HG03378 (cell line): Measurements from ENCODE around the gene SERPIND1.

Experiments
- ATAC-seq: cut with Tn5 transposase; IDR thresholded peaks from one replicate; pipeline ENCODE4 v1.9.1; 2021; ENCODE audit warnings: mild to moderate bottlenecking, moderate library complexity; ENCODE audit not compliant: unreplicated experiment

Gene SERPIND1

GRCh38 chr22:20788627-20789344, 14.9 kb downstream of the SERPIND1 start:
- ATAC-seq = no peak

- ATAC-seq = no peak
Measured at GRCh38 chr22:20792221-20792965, 18.5 kb downstream of the SERPIND1 start.

DNA sequence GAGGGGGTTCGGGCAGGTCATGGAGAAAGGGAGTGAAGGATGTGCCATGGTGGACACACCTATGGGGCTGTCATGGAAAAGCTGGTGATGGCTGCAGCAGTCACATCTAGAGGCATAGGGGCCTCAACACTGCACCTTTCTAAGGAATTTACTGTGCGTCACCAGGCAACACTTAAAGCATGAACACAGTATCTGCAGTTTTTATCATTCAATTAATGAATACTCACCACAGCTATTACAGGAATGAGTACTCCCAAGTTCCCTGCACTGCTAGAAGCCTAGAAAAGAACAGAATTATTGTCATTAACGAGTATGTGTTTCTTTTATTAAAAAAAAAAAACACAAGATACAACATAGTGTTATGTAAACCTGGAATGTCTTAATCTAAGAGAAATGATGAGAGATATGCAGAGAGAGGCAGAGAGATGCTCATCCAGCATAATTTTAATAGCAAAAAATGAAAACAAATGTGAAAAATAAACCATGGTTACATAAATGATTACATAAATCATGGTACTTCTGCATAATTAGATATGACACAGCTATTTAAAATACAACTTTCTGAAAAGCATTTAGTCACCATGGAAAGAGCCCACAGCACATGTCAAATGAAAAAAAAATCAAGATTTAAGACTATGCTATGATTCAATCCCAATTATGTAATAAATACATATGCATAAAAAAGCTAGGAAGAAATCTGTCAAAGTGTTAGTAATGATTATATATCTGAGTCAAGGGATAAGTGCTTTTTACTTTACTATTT, 19.2 kb downstream of the SERPIND1 start:
- no peak for ATAC-seq

DNA sequence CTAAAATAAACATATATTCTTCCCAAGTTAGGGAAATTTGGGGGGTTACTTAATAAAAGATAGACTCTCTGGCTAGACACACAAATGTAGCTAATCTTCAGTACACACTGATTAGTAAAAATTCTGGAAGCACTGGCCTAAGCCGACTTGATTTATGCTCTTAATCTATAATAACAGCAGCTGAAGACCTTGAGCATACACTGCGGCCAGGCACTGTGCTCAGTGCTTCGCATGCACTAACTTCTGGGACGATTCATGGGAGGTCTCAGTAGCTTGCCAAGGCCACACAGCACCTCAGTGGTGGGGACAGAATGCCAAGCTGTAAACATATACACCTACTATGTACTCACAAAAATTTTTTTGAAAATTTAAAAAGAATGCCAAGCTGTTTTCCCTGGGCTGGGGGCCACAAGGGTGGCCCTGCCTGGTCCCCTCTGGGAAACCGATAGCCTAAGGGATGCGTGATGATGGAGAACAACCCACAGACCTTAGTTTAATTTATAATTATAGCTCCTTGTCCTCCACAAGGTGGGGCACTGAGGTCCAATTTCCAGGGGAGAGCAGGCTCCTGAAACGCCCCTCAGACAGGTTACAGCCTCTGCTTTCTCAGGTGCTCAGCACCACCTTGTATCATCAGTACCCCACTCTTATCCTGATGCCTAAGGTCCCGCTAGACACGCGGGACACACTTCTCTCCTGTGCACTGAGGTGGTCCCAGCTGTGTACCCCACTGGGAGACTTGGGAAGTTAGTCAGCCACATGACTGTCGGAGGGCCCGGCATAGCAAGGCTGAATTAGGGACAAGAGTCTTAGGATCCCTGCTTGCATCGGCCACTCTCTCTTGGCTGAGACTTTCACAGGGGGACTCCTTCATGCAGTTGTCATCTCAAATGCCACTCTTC, 20.1 kb downstream of the SERPIND1 start:
- no peak for ATAC-seq

- no peak for ATAC-seq
Measured at GRCh38 chr22:20794650-20795413, 20.9 kb downstream of the SERPIND1 start.

DNA sequence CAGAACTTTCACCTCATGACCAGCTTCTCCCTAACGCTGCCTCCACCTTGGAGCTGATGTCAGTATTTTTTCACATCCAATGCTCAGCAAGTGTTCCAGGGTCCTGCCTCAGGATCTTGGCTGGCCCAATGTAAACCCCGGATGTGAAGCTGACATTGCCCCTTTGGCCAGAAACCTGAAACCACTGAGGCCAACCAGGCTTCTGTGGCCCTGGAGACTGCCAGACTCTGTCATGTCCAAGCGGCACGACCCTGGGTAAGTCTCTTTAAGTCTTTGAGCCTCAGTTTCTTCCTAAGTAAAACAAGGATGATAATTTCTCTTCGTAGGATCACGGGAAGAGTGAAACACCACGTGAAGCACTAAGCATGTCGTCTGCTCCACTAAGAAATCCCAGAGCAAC, 22.8 kb downstream of the SERPIND1 start:
- ATAC-seq = no peak

- ATAC-seq = no peak
Measured at GRCh38 chr22:20798218-20798617, 24.3 kb downstream of the SERPIND1 start.

DNA sequence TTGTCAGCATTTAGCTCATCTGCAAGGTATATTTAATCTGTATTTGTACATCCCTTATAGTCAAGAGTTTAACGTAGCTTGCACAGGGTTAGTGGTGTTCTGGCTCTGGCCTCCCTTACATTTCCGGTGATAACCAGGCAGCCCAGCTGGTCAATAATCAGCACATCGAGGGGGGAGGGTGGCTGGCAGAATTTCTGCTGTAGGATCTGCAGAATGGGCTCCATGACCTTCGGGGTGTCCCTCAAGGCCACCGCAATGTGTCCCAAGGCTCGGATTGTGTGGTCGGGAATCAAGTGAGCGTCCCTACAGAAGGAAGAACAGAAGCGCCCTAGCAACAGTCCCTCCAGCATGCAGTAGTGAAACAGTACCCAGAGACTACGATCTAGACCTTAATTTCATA, 25.1 kb downstream of the SERPIND1 start:
- no peak for ATAC-seq

- ATAC-seq = no peak
Measured at GRCh38 chr22:20799449-20799848, 25.5 kb downstream of the SERPIND1 start.

GRCh38 chr22:20802452-20802851, 28.5 kb downstream of the SERPIND1 start:
- no peak for ATAC-seq

DNA sequence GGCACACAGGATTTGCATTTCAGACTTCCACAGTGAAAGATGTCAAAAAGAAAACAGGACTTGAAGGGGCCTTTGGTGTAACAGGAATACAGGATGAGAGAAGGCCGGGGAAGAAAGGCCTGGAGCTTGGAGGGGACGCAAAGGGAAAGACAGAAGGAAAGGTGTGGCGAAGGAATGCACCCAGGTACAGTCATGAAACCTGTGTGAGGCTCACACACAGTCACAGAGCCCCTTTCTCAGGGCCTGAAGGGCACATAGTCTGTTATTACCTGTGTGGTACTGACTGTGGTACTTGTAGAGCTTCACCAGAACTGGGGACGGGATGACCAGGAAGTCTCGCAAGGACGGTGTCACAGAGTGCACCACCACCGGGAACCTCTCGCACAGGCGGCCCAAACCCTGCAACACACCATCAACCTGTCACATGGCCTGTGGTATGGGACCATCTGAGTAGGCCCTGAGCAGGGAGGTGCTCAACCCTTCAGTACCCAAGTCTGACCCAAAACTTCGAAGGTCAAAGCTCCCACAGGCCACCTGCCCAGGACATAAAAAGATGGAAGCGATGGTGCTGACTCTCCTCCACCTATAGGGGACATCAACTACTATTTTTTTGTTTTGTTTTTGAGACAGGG, 29.1 kb downstream of the SERPIND1 start:
- no peak for ATAC-seq

- no peak for ATAC-seq
Measured at GRCh38 chr22:20803696-20804324, 29.9 kb downstream of the SERPIND1 start.

GRCh38 chr22:20804650-20805049, 30.7 kb downstream of the SERPIND1 start:
- ATAC-seq = no peak

DNA sequence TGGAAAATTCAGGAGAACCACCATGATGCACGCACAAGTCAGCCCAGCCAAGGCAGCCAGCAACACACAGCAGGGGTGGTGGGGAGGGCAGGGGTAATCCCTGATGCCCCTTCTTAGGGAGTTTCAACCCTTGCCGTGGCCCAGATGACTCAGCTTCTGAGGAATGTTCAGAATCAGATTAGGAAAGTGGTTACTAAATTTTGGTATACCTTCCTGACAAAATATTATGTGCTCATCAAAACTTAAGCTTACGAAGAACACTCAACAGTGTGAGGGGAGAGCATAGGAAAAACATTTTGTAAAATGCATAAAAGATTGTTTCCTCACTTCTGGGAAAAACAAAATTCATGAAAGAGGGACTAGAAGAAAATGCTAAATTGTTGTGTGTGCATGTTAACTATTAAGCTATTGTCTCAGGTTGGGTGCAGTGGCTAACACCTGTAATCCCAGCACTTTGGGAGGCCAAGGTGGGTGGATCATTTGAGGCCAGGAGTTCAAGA, 32.1 kb downstream of the SERPIND1 start:
- ATAC-seq = no peak

DNA sequence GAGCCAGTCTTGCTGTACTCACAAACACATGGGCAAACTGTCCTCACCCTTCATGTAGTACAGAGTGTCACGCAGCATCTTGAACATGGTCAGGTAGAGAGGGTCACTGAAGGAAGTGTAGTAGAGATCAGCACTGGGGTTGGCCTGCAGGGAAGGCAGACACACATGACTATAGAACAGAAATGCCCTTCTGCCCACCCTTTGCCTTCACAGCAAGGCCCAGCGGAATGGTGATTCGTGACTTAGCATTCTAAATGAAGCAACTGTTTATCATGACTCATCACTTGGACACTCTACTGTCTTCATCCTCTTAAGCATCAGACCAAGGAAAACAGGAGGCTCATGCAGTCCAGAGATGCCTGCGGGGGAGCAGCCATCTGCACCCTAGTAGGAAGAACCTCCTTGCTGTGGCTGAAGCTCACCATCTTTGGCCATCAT, 33.4 kb downstream of the SERPIND1 start:
- ATAC-seq = no peak

DNA sequence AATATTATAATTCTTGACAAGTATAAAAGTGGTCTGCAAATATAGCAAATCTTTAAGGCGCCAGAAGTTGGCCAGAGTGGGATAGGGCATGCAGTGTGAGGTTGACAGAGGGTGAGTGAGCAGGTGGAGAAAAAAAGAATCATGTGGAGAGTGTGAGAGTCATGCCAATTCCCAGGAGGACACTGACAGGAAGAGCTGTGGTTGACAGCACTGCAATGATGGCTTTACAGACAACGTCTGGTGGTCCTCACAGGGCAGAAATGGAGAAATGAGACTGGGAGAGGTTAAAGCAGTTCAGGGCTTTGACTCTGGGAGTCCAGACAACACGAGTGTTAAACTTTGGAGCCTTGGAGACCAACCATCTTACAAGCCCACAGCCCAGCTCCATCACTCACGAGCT, 34.9 kb downstream of the SERPIND1 start:
- no peak for ATAC-seq

GRCh38 chr22:20809538-20810185, 35.7 kb downstream of the SERPIND1 start:
- no peak for ATAC-seq

DNA sequence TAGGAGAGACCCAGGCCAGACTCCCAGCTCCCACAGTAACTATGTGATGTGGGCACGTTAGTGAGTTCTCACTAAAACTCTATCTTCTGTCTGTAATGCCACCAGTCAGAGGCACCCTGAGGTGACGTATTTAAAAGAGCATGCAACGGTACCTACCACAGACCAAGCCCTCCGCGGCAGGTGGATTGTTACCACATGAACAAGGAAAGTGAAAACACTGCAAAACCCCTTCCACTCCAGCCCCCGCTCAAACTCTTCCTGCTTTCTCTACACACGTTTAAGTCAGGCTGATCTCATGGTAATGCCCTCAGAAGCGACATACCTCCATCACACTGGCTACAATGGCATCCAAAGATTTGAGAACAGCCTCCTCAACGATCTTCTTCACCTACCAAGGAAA, 36.7 kb downstream of the SERPIND1 start:
- ATAC-seq = no peak
